DMS79 treated with DMSO at 0.1 percent for 48 hours (cell line): ENCODE data around the gene GRAMD2B.
"Not testable (repeated sequence)": the region's sequence is repeated elsewhere in the genome, so short reads cannot be mapped to it uniquely, and the experiment has no call there.

Experiments used
- DNase-seq: peaks from one replicate; lab custom pipeline; 2025; lab: John Stamatoyannopoulos, UW

Gene GRAMD2B

DNA sequence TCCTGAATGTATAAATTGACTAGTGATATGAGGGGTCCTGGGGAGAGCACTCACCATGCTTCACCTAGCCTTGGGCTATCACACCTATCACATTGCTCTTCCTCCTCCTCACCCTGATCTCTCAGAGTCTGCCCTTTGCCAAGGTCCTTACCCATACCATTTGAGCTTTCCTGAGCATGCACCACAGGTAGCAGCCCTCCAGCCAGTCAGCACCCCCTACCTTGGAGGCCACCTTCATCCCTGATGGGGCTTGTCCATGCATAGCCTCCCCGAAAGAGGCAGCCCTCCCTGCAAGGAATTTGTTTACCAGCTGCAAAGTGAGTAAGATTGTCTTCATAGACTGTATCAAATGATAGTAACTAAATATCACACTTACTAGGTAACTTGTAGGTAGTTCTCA lies 88.8 kb downstream of the GRAMD2B start:
- no peak for DNase-seq

DNA sequence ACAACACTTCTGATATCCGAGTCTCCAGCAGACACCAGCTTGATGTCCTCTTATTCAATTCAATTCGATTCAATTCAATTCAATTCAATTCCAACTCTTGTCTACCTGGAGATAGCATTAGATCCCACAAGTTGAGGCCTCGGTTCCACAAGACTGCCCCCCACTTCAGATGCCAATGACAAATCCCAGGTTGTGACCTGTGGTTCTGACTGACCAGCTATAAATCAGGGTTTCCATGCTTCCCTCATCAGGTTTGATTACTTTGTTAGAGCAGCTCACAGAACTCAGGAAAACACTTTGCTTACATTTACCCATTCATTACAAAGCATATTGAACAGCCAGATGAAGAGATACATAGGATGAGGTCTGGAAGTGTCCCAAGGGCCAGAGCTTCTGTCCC lies 89.2 kb downstream of the GRAMD2B start:
- DNase-seq = no peak

DNA sequence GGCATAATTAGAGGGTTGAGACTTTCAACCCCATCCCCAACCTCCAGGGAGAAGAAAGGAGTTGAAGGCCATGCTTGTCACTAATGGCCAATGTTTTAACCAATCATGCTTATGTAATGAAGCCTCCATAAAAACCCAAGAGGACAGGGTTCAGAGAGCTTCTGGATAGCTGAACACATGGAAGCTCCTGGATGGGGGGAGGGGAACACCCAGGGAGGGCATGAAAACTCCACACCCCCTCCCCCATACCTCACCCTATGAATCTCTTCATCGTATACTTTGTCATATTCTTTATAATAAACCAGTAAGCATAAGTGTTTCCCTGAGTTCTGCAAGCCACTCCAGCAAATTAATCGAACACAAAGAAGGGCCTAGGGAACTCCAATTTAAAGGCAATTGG lies 90.1 kb downstream of the GRAMD2B start:
- no peak for DNase-seq

DNA sequence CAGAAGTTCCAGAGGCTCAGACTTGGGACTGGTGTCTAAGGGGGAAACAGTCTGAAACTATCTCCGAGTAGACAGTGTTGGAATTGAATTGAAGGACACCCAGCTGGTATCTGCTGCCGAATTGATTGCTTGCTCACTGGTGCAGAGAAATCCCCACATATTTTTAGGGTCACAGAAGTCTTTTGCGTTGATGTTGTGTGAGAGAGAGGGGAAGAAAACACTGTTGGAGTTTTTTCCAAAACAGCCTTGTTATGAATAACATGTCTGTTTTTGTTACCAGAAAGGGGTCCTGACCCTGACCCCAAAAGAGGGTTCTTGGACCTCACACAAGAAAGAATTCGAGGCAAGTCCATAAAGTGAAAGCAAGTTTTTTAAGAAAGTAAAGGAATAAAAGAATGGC lies 90.5 kb downstream of the GRAMD2B start:
- no peak for DNase-seq

DNA sequence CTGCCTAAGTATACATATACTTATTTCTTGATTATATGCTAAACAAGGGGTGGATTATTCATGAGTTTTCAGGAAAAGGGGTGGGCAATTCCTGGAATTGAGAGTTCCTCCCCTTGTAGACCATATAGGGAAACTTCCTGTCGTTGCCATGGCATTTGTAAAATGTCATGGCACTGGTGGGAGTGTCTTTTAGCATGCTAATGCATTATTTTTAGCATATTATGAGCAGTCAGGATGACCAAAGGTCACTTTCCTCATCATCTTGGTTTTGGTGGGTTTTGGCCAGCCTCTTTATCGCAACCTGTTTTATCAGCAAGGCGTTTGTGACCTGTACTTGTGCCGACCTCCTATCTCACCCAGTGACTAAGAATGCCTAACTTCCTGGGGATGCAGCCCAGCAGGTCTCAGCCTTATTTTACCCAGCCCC lies 90.9 kb downstream of the GRAMD2B start:
- DNase-seq = no peak

DNA sequence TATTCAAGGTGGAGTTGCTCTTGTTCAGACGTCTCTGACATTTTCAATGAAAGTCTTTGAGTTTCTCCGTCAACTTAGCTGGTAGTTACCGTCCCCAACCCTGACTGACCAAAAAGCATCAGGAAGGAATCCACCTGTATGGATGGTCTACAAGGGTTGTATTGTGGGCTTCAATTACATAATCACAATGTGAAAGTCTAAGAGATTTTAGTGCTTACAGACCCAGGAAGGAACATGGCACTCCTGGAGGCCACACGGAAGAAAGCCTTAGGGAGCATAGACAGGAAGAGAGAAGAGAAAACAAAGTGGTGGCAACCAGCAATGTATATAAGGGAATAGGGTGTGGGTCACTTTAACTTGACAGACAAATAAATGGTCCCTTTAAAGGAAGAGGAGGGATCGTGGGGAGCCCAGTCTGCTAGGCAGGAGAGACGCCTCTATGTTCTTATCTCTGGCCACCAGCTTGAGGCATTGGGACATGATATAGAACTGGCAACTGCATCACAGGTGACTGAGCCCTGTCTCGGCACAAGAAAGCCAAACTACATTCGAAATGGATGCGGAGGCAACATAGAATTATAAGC lies 91.4 kb downstream of the GRAMD2B start:
- DNase-seq = no peak

DNA sequence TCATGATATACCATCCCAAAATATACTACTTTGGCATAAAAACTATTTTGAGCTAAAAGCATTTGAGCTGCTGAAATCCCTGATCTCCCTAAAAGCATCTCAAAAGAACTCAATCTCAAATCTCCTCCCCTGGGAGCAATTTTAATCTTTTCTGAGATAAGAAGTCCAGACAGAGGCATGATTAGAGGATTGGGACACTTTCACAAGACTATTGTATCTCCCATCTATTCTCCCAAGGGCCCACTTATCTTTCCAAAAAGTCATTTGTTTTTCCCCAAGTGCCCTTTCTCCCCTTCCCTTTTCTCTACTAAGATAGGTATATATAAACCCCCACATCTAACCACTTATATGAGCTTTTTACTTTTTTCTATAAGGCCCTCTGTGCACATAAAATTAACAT lies 92.1 kb downstream of the GRAMD2B start:
- DNase-seq = no peak

DNA sequence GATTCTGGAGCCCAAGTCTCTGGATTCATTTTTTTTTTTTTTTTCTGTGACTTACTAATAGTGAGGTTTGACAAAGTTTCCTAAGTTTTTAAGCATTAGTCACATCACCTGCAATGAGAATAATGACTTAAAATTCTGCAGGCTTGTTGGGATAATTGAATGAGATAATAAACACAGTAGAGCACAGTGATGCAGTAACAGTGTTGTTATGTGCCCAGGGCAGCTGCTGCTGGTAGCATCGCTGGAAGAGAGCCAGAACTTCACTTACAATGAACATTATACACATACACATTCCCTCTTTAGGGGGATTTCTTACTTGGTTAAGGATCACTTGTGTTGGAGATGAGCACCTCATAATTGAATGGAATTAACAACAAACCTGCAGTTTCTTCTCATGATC lies 92.9 kb downstream of the GRAMD2B start:
- peak; percentile 8 for DNase-seq

DNA sequence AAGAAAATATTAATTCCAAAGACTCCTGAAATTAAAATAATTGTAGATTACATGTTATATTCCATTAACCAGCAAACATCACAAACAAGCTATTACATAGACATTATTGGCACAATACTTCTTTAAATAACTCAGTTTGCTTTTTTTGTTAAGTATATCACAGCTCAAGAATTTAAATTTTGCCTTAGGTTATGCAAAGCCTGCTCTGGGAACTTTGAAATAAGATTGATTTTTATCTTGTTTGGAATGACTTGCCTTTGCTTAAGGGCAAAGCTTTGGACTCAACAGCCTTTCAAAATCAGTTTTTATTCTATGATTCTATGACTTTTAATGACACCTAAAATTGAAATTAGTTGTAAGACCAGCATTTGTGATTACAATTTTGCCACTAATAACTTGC lies 93.6 kb downstream of the GRAMD2B start:
- no peak for DNase-seq

DNA sequence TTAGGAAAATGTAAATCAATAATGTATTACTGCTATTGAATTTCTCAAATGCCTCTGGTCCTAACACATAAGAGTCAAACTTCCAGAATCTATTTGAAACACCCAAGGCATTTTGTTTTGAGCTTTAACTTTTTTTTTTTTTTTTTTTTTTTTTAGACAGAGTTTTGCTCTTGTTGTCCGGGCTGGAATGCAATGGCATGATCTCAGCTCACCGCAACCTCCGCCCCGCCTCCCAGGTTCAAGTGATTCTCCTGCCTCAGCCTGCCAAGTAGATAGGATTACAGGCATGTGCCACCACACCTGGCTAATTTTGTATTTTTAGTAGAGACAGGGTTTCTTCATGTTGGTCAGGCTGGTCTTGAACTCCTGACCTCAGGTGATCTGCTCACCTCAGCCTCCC lies 96.0 kb downstream of the GRAMD2B start:
- not testable (repeated sequence) for DNase-seq

DNA sequence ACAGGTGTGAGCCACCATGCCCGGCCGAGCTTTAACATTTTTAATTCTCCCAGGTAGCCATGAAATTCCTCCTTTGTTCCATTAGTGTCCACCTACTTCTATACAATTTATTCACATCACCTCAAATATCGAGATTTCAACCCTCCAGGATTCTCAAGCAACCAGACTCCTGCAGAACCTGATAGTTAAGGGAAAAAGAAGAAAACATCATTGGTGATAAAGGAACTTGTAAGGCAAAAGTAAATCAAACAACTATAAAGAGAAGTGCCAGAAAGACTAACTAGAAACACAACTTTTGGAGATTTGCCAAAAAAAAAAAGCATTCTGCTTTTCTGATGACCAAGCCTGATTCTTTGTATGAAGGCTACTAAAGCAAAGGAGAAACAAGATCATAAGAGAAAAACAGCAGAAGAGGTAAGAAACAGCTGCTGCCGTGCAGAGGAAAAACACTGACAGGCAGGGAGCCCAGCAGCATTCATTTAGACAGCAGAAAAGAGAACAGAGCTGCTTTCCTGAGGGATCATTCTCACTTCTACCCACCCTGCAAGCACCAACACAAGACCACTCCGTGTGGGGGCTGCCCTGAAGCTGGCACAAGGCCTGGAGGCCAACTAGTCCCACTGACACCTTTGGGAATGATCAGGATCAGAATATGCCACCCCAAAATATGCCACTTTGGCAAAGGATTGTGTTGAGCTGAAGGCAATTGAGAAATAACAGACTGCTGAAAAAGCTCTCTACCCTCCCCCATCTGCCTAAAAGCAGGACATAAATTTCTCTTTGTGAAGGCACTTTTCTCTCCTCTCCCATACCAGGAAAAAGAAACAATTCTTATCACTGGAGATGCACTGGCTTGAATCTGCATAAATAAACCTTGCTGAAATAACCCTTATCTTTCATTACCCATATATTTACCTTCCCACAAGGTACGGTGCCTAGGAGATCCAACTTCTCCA lies 96.7 kb downstream of the GRAMD2B start:
- peak; percentile 37 for DNase-seq

DNA sequence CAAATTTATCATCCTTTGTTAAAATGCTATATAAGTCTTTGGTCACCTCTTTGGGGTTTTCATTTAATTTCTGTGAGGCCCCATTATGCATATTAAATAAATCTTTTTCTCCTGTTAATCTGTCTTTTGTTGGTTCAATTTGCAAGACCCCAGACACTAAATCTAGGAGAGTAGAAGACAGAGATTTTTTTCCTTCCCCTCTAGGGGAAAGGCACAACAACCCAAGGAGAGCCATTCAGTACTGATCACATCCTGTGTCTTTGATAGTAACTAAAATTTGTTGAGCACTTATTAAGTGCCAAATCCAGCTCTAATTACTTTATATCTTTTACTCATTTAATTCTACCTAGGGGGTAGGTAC lies 97.4 kb downstream of the GRAMD2B start:
- no peak for DNase-seq

DNA sequence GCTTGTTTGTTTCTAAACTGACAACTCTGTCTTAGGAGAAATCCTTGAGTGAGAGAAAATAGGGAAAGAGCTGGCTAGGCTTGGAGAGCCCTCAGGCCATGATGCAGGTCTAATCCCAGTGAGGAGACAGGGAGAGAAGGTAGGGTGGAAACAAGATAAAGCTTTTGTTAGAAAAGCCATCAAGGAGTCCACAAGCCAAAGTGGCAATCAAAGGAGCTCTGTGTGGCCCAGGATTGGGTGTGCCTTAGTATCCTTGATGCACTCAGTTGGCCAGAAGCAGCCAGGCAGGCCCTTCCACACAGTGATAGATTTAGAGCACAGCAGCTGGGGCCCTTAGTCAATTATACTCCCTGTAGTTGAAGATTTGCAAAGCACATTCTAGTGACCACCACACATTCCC lies 97.9 kb downstream of the GRAMD2B start:
- DNase-seq = no peak

DNA sequence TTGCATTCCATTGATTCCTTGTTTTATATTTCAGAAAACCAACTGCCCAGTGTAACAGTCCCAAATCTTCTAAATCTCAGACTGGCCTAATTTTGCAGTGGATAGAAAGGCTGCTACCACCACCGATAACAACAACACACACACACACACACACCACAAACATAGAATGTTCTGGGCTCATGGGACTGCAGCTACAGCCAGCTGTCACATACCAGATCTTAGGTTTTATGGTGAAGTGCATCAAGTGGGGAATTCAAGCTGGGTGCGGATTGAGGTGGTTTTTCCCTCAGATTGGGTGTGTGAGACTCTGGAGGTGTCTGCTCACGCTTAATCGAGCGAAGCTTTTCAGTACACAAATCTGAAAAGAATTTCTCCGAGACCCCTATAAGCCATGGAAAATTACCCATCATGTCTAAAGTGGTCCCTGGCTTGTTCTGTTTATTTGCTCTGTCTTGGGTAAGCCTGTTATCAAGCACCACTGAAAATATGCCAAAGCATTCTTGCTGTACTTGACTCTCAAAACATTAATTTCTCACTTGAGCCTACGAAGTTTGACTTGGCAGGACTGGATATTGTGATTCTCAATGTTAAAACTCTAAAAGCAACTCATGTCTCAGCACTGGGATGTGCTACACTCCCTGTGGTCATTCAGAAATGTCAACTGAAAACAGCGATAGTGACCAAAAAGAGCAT lies 100.8 kb downstream of the GRAMD2B start:
- peak; percentile 88 for DNase-seq

DNA sequence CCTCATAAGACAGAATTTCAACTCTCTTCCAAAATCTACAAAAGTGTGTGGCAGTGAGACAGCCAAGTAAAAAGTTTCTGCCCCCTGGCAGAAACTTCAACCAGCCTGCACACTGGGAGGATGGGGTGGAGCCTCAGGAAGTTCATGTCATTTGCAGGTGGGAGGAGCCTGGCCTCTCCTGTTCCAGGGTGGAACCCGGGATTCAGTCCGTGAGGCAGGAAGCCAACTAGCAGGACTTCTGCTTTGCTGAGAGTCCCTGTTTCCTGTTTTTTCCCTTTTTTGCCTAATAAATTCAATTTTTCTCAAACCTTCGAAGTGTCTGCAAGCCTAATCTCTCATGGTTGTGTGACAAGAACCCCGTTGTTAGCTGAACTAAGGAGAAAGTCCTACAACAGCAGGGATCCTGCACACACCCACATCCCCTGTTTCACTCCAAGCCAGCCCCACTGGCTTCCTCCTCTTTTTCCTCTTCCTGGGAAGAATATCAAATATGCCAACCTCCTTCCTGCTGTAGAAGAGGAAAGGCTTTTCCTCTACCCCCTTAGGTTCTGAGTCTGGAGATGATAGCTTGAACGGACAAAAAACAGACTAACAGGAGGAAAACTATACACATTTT lies 102.5 kb downstream of the GRAMD2B start:
- no peak for DNase-seq

DNA sequence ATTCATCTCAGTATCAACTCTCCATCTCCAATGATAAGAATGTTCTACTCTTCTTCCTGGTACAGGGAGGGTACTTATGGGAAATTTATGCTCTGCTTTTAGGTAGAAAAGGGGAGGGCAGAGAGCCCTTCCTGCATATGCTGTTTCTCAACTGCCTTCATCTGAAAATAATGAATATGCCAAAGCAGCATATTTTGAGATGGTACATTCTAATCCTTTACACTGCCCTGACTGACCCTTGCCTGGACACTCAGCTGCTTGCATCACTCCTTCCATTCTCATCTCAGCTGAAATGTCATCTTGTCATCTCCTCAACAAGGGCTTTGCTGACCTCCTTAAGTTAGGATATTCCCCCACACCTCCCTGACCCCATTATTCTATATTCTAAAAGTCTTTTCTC lies 103.3 kb downstream of the GRAMD2B start:
- no peak for DNase-seq

DNA sequence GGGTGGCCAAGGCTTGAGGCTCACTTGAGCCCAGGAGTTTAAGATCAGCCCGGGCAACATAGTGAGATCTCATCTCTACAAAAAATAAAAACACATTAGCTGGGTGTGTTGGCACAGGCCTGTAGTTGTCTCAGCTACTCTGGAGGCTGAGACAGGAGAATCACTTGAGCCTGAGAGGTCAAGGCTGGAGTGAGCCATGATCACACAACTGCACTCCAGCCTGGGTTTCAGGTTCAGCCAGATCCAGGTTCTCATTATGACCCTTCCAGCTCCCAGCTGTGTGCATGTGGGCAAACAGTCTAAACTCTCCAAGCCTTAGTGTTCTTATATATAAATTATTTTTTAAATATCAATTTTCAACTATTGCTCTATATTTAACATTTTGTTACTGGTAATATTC lies 103.9 kb downstream of the GRAMD2B start:
- DNase-seq = no peak

DNA sequence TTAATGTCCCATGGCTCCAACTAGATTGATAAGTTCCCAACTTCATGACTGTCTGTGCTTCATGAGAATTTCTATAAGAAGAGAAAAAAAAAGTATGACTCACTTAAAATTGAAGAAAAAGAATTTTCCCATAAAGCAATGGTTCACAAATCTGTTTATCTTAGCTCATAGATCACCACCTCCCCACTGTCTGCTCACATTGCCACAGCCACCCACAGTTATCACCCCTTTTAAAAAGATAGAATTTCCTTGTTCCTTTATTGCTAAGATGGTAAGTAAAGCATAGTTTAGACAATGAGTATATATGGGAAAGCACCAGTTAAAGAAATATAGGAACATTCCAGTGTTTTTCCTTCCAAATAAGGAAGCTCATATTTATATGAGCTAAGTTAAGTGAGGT lies 104.7 kb downstream of the GRAMD2B start:
- DNase-seq = no peak

DNA sequence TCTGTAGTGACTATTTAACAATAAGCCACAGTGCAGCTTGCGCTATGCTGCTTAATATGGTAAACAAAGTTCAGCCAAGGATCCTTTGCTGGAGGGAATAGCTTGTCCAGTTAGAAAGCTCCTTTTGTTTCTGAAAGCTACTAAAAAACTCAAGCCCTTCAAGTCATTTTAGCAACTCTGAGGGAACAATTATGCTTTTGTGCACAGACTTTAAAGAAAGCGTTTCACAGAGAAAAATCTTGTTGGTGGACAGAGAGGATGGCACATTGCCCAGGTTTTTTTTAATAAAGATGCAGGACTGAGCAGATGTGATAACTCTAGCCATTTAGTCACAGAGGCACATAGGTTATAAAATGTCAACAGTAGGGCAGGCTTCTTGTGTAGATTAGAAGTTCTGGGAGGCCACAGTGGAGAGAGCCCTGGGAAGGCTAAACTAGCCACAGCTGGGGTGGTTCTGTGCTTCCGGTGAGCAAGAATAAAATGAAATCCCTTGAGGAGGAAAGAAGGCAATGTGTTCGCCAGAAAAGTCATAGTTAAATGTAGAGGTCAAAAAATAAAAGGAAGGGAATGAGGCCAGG lies 108.4 kb downstream of the GRAMD2B start:
- DNase-seq = no peak

DNA sequence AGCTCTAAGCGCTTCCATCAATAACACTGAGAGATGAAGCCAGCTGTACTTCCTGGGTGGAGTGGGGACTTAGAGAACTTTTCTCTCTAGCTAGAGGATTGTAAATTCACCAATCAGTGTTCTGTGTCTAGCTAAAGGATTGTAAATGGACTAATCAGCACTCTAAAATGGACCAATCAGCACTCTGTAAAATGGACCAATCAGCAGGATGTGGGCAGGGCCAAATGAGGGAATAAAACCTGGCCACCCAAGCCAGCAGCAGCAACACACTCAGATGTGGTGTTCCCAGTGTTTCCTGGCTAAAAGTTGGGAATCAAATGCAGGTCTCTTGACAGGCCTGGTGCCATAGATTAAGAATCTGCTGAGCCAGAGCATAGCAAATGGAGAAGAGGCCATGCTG lies 111.3 kb downstream of the GRAMD2B start:
- no peak for DNase-seq

DNA sequence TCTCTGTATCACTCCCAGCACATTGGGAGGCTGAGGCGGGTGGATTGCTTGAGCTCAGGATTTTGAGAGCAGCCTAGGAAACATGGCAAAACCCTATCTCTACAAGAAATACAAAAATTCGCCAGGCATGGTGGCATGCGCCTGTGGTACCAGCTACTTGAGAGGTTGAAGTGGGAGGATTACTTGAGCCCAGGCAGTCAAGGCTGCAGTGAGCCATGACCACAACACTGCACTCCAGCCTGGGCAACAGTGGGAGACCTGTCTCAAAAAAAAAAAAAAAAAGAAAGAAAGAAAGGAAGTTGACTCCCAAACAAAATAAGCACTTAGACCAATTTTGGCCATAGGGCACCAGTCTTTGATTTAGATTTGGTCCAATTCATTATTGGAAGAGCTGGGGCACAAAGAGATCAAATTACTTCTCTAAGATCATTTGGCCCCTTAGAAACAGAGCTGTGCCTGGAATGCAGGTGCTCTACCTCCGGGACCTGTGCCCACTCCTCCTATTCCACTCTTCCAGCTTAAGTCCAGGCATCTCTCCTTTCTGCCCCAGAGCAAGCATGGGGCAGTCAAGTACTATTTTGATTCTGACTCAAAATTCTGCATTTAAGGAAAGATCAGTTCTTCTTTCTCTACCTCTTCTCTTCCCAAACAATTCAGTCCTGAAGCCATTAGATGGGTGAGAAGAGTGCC lies 112.8 kb downstream of the GRAMD2B start:
- DNase-seq = peak; percentile 70

DNA sequence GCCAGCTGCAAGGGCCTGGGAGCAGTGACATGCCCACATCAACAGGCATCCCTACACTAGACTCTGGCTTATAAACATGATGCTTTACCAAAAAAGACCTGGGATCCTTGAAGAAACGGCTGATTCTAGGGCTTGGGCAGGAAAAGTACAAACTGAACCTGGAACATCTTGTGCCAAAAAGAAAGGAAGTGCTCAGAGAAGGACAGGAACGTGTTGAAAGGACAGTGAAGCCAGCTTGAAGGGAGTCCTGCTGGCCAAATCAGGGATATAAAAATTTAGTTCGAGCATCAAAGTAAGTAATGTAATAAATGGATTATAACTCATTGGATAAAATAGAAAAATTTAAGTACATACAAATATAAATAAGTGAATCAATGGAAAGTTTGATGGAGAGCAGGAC lies 113.7 kb downstream of the GRAMD2B start:
- DNase-seq = no peak
